NCI-H460 (cell line): ENCODE measurements around the gene HMG20A. TPM values are rescaled to one million over a fixed set of nuclear protein-coding genes. Genes with fewer than 3 reads are reported as not detected.

Source experiments
- DNase-seq: peaks from one replicate; pipeline ENCODE4 v3.0.0-alpha.2; 2016; ENCODE audit warnings: low read depth; ENCODE audit errors: extremely low read depth
- polyA plus RNA-seq: library from polyadenylated mRNA; depleted of rRNA; stranded (reverse); fragments of >200 nt; gene quantifications from 2 replicates; pipeline ENCODE4 v1.2.3, GENCODE V29; 2014; cell fraction: nucleus; rRNA removed
- total RNA-seq: library from RNA; depleted of rRNA; stranded (reverse); fragments of >200 nt; shearing (Covaris generic); gene quantifications from 2 replicates; pipeline ENCODE4 v1.2.3, GENCODE V29; 2014; rRNA removed

Gene HMG20A
- total RNA-seq = 22.5 and 28.7 TPM in 2 replicates
- 21.7 and 25.4 TPM in 2 replicates for polyA plus RNA-seq

- DNase-seq = peak; percentile 62
Observed at GRCh38 chr15:77420610-77421369, at the start of gene HMG20A. TSS of gene HMG20A (plus strand) at chr15:77420888. CDS start at chr15:77458408, 37,520 bp downstream.

- no peak for DNase-seq
Observed at GRCh38 chr15:77371850-77372563, 48.7 kb upstream of the HMG20A start.

- DNase-seq = no peak
Observed at GRCh38 chr15:77373441-77373840, 47.2 kb upstream of the HMG20A start.

- no peak for DNase-seq
Observed at GRCh38 chr15:77375133-77375532, 45.6 kb upstream of the HMG20A start.

GRCh38 chr15:77376770-77377169 is 43.9 kb upstream of the HMG20A start:
- no peak for DNase-seq

GRCh38 chr15:77380033-77380432 is 40.7 kb upstream of the HMG20A start:
- no peak for DNase-seq

GRCh38 chr15:77384086-77384485 is 36.6 kb upstream of the HMG20A start:
- no peak for DNase-seq

- no peak for DNase-seq
Observed at GRCh38 chr15:77384589-77385359, 35.9 kb upstream of the HMG20A start.

GRCh38 chr15:77386626-77387025 is 34.1 kb upstream of the HMG20A start:
- DNase-seq = no peak

- DNase-seq = no peak
Observed at GRCh38 chr15:77387365-77388105, 33.2 kb upstream of the HMG20A start.

GRCh38 chr15:77391372-77391951 is 29.2 kb upstream of the HMG20A start:
- no peak for DNase-seq

- DNase-seq = no peak
Observed at GRCh38 chr15:77392762-77393470, 27.8 kb upstream of the HMG20A start.

GRCh38 chr15:77393471-77393840 is 27.2 kb upstream of the HMG20A start:
- DNase-seq = no peak

GRCh38 chr15:77395013-77395774 is 25.5 kb upstream of the HMG20A start:
- no peak for DNase-seq

- DNase-seq = no peak
Observed at GRCh38 chr15:77396692-77397091, 24.0 kb upstream of the HMG20A start.

GRCh38 chr15:77398927-77399326 is 21.8 kb upstream of the HMG20A start:
- no peak for DNase-seq

GRCh38 chr15:77400258-77400657 is 20.4 kb upstream of the HMG20A start:
- no peak for DNase-seq

GRCh38 chr15:77402740-77403379 is 17.8 kb upstream of the HMG20A start:
- DNase-seq = no peak
